GM15510 (cell line): ENCODE results near the gene FZR1.

Source experiments
- POLR2A ChIP-seq: IDR thresholded peaks from 3 replicates; pipeline ENCODE4 v1.6.1; 2011; ENCODE audit warnings: borderline replicate concordance; ENCODE audit not compliant: insufficient read length; ENCODE audit errors: extremely low read depth

Gene FZR1

DNA sequence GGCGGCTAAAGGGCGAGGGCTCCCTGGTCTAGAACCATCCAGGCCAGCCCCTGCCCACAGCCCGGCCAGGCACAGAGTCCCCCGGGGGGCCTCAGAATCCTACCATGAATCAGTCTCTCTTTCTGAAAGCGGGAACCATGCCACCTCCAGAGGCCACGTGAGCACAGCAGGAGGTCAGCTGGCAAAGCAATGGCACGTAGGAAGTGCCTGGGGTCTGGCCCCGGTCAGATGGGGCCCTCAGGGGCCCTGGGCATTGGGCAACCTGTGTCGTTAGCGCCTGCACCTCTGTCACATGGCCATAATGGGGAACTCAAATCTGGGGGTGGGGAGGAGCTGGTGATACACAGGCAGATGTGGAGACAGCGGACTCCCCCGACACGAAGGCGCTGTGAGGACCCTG lies 42.5 kb downstream of the FZR1 start:
- no peak for TF ChIP-seq POLR2A

DNA sequence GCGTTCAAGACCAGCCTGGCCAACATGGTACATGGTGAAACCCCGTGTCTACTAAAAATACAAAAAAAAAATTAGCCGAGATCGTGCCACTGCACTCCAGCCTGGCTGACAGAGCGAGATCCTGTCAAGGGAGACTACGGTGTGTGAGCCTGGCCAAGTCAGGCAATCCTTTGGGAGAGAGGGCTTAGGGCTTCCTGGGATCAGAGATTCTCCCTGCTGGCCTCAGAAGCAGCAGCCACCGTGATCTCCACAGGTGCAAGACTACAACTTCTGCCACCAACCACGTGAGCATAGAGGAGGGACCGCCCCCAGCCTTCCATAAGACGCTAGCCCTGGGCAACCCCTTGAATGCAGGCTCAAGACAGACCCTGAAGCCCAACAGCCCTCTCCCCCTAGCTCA lies 43.7 kb downstream of the FZR1 start:
- no peak for TF ChIP-seq POLR2A

GRCh38 chr19:3550947-3551791 lies 45.1 kb downstream of the FZR1 start:
- no peak for TF ChIP-seq POLR2A

GRCh38 chr19:3551792-3552095 lies 45.6 kb downstream of the FZR1 start:
- TF ChIP-seq POLR2A, result no peak

- TF ChIP-seq POLR2A, result no peak
Measured at GRCh38 chr19:3554254-3555083, 48.4 kb downstream of the FZR1 start.

DNA sequence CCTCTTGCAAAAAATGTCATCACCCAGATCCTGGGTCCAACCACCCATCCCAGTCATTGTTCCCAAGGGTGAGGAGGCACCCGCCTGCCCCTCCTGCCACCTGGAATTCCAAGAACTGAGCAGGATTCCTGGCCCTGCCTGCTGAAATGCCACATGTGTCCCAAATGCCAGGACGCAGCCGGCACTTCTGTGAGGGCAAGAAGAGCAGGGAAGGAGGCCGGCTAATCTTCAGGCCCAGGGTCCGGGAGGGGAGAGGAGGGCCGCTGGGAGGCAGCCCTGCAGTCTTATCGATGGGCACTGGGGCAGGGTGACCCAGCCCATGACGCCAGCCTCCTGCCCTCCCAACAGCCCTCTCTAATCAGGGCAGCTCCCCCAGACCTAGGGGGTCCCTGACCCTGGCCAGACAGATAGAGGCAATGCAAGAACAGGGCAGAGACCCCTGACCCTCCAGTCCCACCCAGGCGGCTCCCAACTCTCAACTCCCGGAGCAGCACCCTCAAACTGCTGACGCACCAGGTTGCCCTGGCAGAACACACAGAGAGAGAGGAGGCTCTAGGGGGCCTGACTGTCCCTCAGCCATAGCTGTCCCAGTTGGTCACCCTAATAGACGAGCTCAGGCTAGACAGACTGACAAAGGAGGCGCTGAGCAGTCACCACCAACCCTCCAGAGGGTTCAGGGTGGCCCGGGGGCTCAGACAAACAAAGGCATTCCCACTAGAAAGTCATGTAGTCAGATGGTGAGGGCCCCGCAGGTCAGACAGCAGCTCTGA lies 49.7 kb downstream of the FZR1 start:
- no peak for TF ChIP-seq POLR2A

- TF ChIP-seq POLR2A, result no peak
Measured at GRCh38 chr19:3556423-3556977, 50.4 kb downstream of the FZR1 start.

DNA sequence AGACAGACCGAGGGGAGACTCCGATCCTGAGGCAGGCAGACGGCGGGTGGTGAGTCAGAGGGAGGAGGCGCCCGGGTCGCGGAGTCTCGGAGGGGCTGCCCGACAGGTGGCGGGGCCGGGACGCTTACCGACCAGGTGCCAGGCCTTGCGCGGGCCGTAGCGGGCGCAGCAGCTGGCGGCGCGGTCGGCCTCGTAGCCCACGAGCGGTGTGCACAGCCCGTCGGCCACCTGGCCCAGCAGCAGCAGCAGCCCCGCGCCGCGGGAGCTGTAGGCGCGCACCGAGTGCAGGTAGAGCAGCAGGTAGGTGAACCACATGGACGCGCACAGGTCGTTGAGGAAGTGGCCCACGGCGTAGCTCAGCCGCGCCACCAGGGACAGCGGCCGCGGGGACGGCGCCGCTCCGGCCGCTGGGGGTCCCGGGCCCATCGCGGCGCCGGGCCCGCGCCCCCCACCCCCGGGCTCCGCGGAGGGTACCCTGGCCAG lies 50.9 kb downstream of the FZR1 start:
- TF ChIP-seq POLR2A, result no peak

- TF ChIP-seq POLR2A, result peak; percentile 87
Measured at GRCh38 chr19:3557461-3558248, 51.5 kb downstream of the FZR1 start, which contains the start of gene MFSD12. MFSD12 (minus strand) TSS chr19:3557586; CDS start chr19:3557403, 183 bp downstream.

DNA sequence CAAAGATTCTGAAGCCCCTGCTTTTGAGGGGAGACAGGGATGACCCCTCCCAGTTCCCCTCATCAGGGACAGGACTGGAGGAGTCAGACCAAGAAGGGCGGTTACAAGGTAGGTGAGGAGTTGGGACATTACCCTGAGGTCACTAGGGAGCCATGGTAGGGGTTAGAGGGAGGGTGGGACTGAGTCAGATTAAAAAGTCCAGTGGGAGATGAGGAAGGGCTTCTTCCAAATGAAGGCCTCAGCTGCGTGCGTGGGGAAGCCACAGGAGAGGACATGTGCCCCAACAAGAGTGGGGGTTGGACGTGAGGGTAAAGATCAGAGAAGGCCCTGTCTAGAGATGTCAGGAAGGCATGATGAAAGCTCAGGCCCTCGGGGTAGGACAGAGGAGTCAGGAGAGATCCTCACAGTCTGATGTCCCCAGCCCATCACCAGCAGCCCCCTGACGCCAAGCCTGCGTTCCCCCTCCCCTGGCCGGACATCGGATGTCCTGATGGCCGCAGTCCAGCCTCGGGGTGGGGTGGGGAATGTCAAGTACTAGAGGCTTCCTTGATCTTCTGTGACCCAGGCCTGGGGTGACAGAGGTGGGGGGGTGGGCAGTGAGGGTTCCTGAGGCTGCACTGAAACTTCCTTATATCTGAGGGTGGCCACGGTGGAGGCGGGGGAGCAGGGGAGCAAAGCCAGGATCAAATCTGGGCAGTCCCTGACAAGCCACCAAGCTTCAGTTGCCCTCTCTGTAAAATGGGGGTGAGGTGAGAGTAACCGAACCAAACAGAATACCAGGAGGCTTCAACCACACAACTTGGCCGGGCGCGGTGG lies 57.8 kb downstream of the FZR1 start:
- TF ChIP-seq POLR2A, result no peak

GRCh38 chr19:3565139-3565538 lies 59.0 kb downstream of the FZR1 start:
- TF ChIP-seq POLR2A, result no peak

DNA sequence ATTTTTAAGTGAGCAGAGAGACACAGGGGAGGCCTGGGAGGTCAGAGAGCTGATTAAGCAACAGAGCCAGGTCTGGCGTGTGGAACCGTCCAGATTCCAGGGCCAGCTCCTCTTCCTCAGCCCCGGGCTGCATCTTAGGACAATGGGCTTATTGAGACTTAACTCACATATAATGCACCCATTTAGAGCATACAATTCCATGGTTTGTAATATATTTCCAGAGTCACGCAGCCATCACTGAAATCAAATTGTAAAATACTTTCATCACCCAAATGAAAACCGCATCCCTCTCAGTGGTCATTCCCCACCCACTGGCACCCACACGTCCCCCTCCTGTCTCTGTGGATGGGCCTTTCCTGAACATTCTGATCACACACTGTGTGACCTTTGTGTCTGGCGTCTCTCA lies 64.5 kb downstream of the FZR1 start:
- no peak for TF ChIP-seq POLR2A
